PC-3 (cell line): ENCODE results near the gene CEP112. TPM values are rescaled to one million over a fixed set of nuclear protein-coding genes. Genes with fewer than 3 reads are reported as not detected.

Experiments used
- ATAC-seq: fragments of 200-7000 bp; cut with Tn5 transposase; 2 replicates; pipeline ENCODE4 v1.9.1; 2020; ENCODE audit warnings: mild to moderate bottlenecking, moderate library complexity
- BruUV-seq: library from RNA; stranded (reverse); fragments of 400-500 nt; replicated peaks from 2 replicates; lab custom pipeline; 2021; lab: Mats Ljungman, UMichigan
- CTCF ChIA-PET: fragments of 300-600 bp; sonication (Branson Sonifier 250); formaldehyde crosslinking; loops from one replicate; lab custom pipeline; 2022; ENCODE audit warnings: antibody characterized with exemption; lab: Charles Lee
- POLR2A ChIA-PET: fragments of 300-600 bp; sonication (Branson Sonifier 250); formaldehyde crosslinking; loops from one replicate; lab custom pipeline; 2022; ENCODE audit warnings: antibody characterized with exemption; ENCODE audit not compliant: unreplicated experiment; lab: Charles Lee
- DNase-seq: peaks from one replicate; pipeline ENCODE4 v3.0.0-alpha.2; 2015
- H2AFZ ChIP-seq: fragments of 300-600 bp; sonication (generic); 2 replicates; pipeline ENCODE4 v1.6.0; 2016; ENCODE audit warnings: antibody characterized with exemption, low read length
- H3F3A ChIP-seq: fragments of 300-600 bp; sonication (generic); one replicate; pipeline ENCODE4 v1.6.0; 2017; ENCODE audit warnings: antibody characterized with exemption, low read length, control low read depth, mild to moderate bottlenecking; ENCODE audit not compliant: unreplicated experiment
- H3K27ac ChIP-seq: fragments of 300-600 bp; sonication (generic); 2 replicates; pipeline ENCODE4 v1.5.1; 2016; ENCODE audit warnings: mild to moderate bottlenecking, low read length
- H3K27me3 ChIP-seq: fragments of 300-600 bp; sonication (generic); 2 replicates; pipeline ENCODE4 v1.6.1; 2016; ENCODE audit warnings: low read length, mixed read lengths
- H3K36me3 ChIP-seq: fragments of 300-600 bp; sonication (generic); 2 replicates; pipeline ENCODE4 v1.6.1; 2016; ENCODE audit warnings: low read depth, mixed run types, low read length, mixed read lengths
- H3K4me1 ChIP-seq: fragments of 300-600 bp; sonication (generic); 2 replicates; pipeline ENCODE4 v1.5.1; 2016; ENCODE audit warnings: low read length; ENCODE audit not compliant: insufficient read depth
- H3K4me2 ChIP-seq: fragments of 300-600 bp; sonication (generic); 2 replicates; pipeline ENCODE4 v1.6.0; 2016; ENCODE audit warnings: low read length
- H3K4me3 ChIP-seq: fragments of 300-600 bp; sonication (generic); 2 replicates; pipeline ENCODE4 v1.5.1; 2016; ENCODE audit warnings: mild to moderate bottlenecking, low read length, mixed read lengths
- H3K79me2 ChIP-seq: fragments of 300-600 bp; sonication (generic); 2 replicates; pipeline ENCODE4 v1.6.1; 2017; ENCODE audit warnings: low read length, mixed read lengths
- H3K9ac ChIP-seq: fragments of 300-600 bp; sonication (generic); 2 replicates; pipeline ENCODE4 v1.6.0; 2016; ENCODE audit warnings: mild to moderate bottlenecking, low read length
- H3K9me2 ChIP-seq: fragments of 300-600 bp; sonication (generic); replicated peaks from 2 replicates; pipeline ENCODE4 v1.6.1; 2016; ENCODE audit warnings: mixed run types, low read length, mixed read lengths
- H3K9me3 ChIP-seq: fragments of 300-600 bp; sonication (generic); 2 replicates; pipeline ENCODE4 v1.6.1; 2016; ENCODE audit warnings: low read length, mixed read lengths
- H4K20me1 ChIP-seq: fragments of 300-600 bp; sonication (generic); 2 replicates; pipeline ENCODE4 v1.6.1; 2016; ENCODE audit warnings: low read length, mixed read lengths
- CTCF ChIP-seq: fragments of 300-600 bp; sonication (generic); conservative IDR thresholded peaks from 2 replicates; pipeline ENCODE4 v1.5.1; 2017; ENCODE audit warnings: antibody characterized with exemption, low read depth, mild to moderate bottlenecking, low read length
- EZH2 ChIP-seq: fragments of 300-600 bp; sonication (generic); IDR thresholded peaks from one replicate; pipeline ENCODE4 v1.6.1; 2017; ENCODE audit warnings: antibody characterized with exemption, mild to moderate bottlenecking, low read length; ENCODE audit not compliant: unreplicated experiment
- EZH2phosphoT487 ChIP-seq: fragments of 300-600 bp; sonication (generic); IDR thresholded peaks from 2 replicates; pipeline ENCODE4 v1.6.1; 2018; ENCODE audit warnings: mild to moderate bottlenecking, antibody characterized with exemption, low read length, borderline replicate concordance
- intact Hi-C: fragments of 100-400 bp; cut with micrococcal nuclease; formaldehyde crosslinking; loops from 2 replicates; pipeline ENCODE4 v1.9.0; 2023
- total RNA-seq: library from RNA; depleted of rRNA; stranded (reverse); fragments of >200 nt; gene quantifications from 2 replicates; pipeline ENCODE4 v1.2.3, GENCODE V29; 2014

The CEP112 gene
- total RNA-seq, 1 experiment from 2014 or later = 6.5 TPM

GRCh38 chr17:65727246-65727645 lies 464.7 kb downstream of the CEP112 start:
- H3K27me3 ChIP-seq = no peaks in the 10 kb centered on the region
- no TSS peak for BruUV-seq
- H3K27ac ChIP-seq = no peak overlapping the region
- no peaks in the 10 kb centered on the region for H3K9me3 ChIP-seq
- H4K20me1 ChIP-seq = no peaks in the 10 kb centered on the region
- H3K79me2 ChIP-seq = no peaks in the 10 kb centered on the region
- DNase-seq (no peak), ATAC-seq (no peak)
- H3K4me3 ChIP-seq = no peak overlapping the region
- peaks cover 15% of the 10 kb centered on the region for H3K4me1 ChIP-seq
- POLR2A ChIA-PET = interaction anchor here (0.6 kb wide), 1 partner anchor 164 kb away, joined by 7 read pairs; no protein-coding TSS in a partner anchor
- no peak overlapping the region for H3K4me2 ChIP-seq
- H3K9ac ChIP-seq = no peak overlapping the region
- TF ChIP-seq CTCF (no peak), EZH2phosphoT487 (no peak), EZH2 (no peak)
- CTCF ChIA-PET = no interaction called here
- no peak overlapping the region for H2AFZ ChIP-seq
- intact Hi-C loops = loop anchor here (2.0 kb wide), 1 partner anchor 16 kb away; no protein-coding TSS in a partner anchor
- H3F3A ChIP-seq = no peaks in the 10 kb centered on the region
- H3K9me2 ChIP-seq = no peaks in the 10 kb centered on the region
- no peaks in the 10 kb centered on the region for H3K36me3 ChIP-seq

GRCh38 chr17:65723431-65724151 lies 468.3 kb downstream of the CEP112 start:
- BruUV-seq = no TSS peak
- Histone ChIP-seq H4K20me1 (no peaks in the 10 kb centered on the region), H2AFZ (no peak overlapping the region), H3K4me2 (peak overlapping the region; percentile 10), H3F3A (no peaks in the 10 kb centered on the region), H3K4me1 (peaks cover 15% of the 10 kb centered on the region), H3K9me2 (no peaks in the 10 kb centered on the region), H3K27ac (no peak overlapping the region), H3K79me2 (no peaks in the 10 kb centered on the region), H3K9ac (no peak overlapping the region), H3K4me3 (no peak overlapping the region), H3K9me3 (no peaks in the 10 kb centered on the region), H3K36me3 (no peaks in the 10 kb centered on the region), H3K27me3 (no peaks in the 10 kb centered on the region)
- peak; percentile 98 for ATAC-seq
- ChIA-PET CTCF (no interaction called here), POLR2A (no interaction called here)
- intact Hi-C loops = no loop called here
- peak; percentile 61 for DNase-seq
- no peak for TF ChIP-seq EZH2

GRCh38 chr17:65718601-65719000 lies 473.3 kb downstream of the CEP112 start:
- no peak overlapping the region for H2AFZ ChIP-seq
- ChIA-PET CTCF (no interaction called here), POLR2A (no interaction called here)
- no peak for TF ChIP-seq CTCF
- no peak for TF ChIP-seq EZH2
- TF ChIP-seq EZH2phosphoT487 = no peak
- H3K27me3 ChIP-seq = no peaks in the 10 kb centered on the region
- H3K79me2 ChIP-seq = no peaks in the 10 kb centered on the region
- H4K20me1 ChIP-seq = no peaks in the 10 kb centered on the region
- BruUV-seq = no TSS peak
- H3K27ac ChIP-seq = no peak overlapping the region
- DNase-seq (no peak), ATAC-seq (no peak)
- no peaks in the 10 kb centered on the region for H3K9me2 ChIP-seq
- intact Hi-C loops = no loop called here
- H3K4me2 ChIP-seq = no peak overlapping the region
- no peaks in the 10 kb centered on the region for H3K9me3 ChIP-seq
- no peak overlapping the region for H3K9ac ChIP-seq
- H3K4me1 ChIP-seq = peaks cover 8% of the 10 kb centered on the region
- no peaks in the 10 kb centered on the region for H3K36me3 ChIP-seq
- no peak overlapping the region for H3K4me3 ChIP-seq
- no peaks in the 10 kb centered on the region for H3F3A ChIP-seq
